T47D (cell line): Measurements from ENCODE around the gene AP1G1.

Experiments
- DNase-seq, 2 experiments: peaks; one replicate each; pipeline versions ENCODE4 v3.0.0 to v3.0.0-alpha.2; 2011 to 2012; ENCODE audit warnings: low read depth in 1 of 2, low spot score in 1 of 2
- JUND ChIP-seq: IDR thresholded peaks from 2 replicates; pipeline ENCODE4 v1.6.1; 2012; ENCODE audit warnings: low read depth
- in situ Hi-C: cut with HindIII; loops from 2 replicates; pipeline ENCODE4 v1.10.0; 2016; ENCODE audit warnings: low sequenced_read_pairs, low pct_unique_long_range_greater_than_20kb

Gene AP1G1

GRCh38 chr16:71808593-71809459 lies at the start of gene AP1G1:
TSS of gene AP1G1 (minus strand) at chr16:71808834. CDS start at chr16:71789479, 19,355 bp downstream.
- DNase-seq, result peak; percentile 92 to 99
- in situ Hi-C loops, result no loop called here
- peak; percentile 45; the same call in 1 of the 2 replicates for TF ChIP-seq JUND

DNA sequence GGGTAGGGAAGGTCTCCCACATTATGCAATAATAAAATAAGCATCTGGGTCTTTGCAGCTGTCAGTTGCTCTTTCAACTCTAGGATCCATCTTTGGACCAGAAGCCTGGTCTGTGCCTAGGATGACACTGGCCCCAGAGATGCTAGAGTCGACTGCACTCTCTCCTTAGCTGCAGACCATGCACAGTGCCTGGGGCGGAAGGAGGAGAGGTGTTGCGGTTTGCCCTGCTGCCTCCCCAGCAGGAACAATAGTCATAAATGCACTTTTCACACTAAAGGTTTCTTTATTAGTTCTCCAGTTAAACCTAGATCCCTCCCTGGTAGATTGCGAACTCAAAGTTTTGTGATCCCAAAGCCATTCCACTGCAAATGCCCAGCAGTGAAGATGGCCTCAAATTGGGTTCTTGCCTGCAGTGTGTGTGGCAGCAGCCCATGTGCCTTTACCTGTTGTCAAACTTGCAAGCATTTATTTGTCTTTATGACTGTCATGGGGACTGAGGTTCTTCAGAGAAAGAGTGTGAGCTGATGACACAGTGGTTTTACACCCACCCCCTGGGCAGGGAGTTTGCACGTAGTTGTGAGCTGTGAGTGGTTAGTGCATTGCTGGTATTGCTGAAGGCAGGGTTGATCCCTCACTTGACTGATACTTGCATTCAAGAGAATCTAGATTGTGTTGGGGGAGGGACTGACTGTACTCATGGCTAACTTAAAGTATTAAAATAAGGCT lies 47.5 kb upstream of the AP1G1 start:
- DNase-seq, result no peak
- in situ Hi-C loops, result no loop called here
- no peak for TF ChIP-seq JUND

- in situ Hi-C loops, result no loop called here
- TF ChIP-seq JUND, result no peak
- DNase-seq, result no peak
These were observed 45.8 kb upstream of the AP1G1 start for GRCh38 chr16:71854369-71854948.

- in situ Hi-C loops, result no loop called here
- TF ChIP-seq JUND, result no peak
- no peak for DNase-seq
These were observed 44.8 kb upstream of the AP1G1 start for GRCh38 chr16:71853413-71853812.

GRCh38 chr16:71852561-71852960 lies 43.9 kb upstream of the AP1G1 start:
- no peak for DNase-seq
- TF ChIP-seq JUND, result no peak
- in situ Hi-C loops, result no loop called here

- DNase-seq, result no peak
- in situ Hi-C loops, result no loop called here
- no peak for TF ChIP-seq JUND
These were observed 43.5 kb upstream of the AP1G1 start for GRCh38 chr16:71852158-71852557.

DNA sequence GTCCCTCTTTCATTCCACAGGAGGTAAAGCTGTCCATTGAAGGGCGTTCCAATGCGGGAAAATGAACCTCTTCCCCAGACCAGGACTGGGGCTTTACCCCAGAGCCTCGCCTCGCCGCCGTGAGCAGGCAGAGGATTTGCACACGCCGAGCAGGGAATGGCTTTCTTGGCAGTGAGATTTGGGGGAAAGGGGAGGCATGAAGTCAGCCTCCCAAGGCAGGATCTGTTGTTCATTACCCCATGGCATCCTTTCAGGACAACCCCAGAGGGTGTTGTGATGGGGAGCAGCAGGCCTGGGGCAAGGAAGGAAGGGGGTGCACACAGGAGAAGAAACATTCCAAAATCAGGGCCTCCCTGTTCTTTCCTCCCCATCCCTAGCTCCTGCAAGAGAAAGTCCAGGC lies 43.1 kb upstream of the AP1G1 start:
- DNase-seq, result no peak
- TF ChIP-seq JUND, result no peak
- in situ Hi-C loops, result no loop called here

GRCh38 chr16:71848622-71849021 lies 40.0 kb upstream of the AP1G1 start:
- in situ Hi-C loops, result no loop called here
- no peak for TF ChIP-seq JUND
- no peak for DNase-seq

DNA sequence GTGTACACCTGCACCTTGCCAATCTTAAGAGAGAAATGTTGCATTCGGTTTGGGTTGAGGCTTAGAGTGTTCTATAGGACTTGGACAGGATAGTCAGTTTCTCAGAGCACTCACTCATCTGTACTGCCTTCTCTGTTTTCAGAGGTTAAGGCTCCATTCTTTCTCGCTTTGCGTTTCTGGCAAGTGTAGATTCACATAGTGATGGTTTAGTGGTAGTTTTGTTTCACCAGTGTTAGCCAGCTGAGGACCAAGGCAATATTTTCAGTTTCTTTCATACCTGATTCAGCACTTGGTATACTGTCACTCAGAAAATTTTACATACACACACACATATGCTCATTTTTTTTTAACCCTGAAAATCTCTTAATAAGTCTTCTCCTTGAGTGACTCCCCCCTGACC lies 38.5 kb upstream of the AP1G1 start:
- DNase-seq, result no peak
- in situ Hi-C loops, result no loop called here
- TF ChIP-seq JUND, result no peak

GRCh38 chr16:71846431-71846830 lies 37.8 kb upstream of the AP1G1 start:
- TF ChIP-seq JUND, result no peak
- peak in 1 of 2 experiments; percentile 37 for DNase-seq
- in situ Hi-C loops, result no loop called here

DNA sequence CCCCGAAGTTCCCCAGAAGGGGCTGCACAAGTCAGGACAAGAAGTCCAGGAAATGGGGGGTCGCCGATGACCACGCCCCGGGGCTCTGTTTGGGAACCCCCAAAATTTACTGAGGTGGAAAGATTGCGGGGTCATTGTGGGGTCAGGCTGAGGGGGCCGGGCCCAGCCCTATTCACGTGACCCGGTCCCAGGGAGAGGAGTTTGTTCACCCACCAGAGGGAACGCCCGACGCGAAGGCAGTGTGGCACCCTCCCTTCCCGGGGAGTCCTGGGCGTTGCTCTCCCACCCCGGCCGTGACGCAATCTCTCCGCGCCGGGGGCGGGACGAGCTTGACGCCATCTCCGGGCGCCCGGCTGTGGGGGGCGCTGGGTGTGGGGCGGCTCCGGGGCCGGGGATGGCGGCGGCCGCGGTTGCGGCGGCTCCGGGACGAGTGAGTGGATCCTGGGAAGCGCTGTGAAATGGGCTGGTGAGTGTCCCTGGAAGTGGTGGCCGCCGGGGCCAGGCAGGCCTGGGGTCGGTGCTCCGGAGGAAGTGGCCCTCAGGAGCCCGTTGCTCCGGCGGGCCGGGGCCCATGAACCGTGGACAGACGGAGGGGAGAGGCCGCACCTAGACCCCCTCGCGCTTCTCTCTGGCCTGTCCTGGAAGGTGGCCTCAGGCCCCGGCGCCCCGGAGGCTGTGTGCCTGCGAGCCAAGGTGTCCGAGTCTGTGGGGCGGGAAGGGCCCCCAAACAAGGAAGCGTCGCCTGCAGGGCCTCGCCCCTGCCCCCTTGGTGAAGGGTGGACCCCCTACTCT lies 37.2 kb upstream of the AP1G1 start, which contains the start of gene ATXN1L:
Gene ATXN1L, plus strand, starts transcription at position 338 of the 792 bp plus-strand sequence. CDS start 3,765 bp downstream, outside the sequence.
- TF ChIP-seq JUND, result no peak
- in situ Hi-C loops, result no loop called here

DNA sequence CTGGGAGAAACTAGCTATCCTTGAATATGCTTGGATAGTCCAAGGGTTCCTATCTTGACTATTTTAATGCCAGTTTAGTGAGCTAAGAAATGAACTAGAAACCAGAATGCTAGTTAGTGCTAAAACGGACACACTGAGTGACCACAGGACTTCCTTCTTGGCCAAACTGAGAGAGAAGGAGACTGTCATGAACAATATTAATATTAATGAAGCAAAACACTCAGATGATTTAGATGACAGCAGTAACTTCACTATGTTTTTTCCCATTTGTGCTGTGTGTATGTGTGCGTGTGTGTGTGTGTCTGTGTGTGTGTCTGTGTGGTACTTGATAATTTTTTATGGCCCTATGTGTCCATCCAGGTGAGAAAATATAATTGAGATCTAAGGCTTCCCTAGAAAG lies 34.9 kb upstream of the AP1G1 start:
- TF ChIP-seq JUND, result no peak
- DNase-seq, result no peak
- in situ Hi-C loops, result no loop called here

More for the DNA sequence above, 37.2 kb upstream of the AP1G1 start, which contains the start of gene ATXN1L:
- peak; percentile 91 to 96 for DNase-seq
